Activated T-cell treated with anti-CD3 and anti-CD28 coated beads for 24 hours (primary cell): ENCODE measurements around the gene TMEM131.

Experiments
- DNase-seq: peaks from one replicate; pipeline ENCODE4 v3.0.0-alpha.2; 2020; ENCODE audit warnings: low read depth

TMEM131 gene

DNA sequence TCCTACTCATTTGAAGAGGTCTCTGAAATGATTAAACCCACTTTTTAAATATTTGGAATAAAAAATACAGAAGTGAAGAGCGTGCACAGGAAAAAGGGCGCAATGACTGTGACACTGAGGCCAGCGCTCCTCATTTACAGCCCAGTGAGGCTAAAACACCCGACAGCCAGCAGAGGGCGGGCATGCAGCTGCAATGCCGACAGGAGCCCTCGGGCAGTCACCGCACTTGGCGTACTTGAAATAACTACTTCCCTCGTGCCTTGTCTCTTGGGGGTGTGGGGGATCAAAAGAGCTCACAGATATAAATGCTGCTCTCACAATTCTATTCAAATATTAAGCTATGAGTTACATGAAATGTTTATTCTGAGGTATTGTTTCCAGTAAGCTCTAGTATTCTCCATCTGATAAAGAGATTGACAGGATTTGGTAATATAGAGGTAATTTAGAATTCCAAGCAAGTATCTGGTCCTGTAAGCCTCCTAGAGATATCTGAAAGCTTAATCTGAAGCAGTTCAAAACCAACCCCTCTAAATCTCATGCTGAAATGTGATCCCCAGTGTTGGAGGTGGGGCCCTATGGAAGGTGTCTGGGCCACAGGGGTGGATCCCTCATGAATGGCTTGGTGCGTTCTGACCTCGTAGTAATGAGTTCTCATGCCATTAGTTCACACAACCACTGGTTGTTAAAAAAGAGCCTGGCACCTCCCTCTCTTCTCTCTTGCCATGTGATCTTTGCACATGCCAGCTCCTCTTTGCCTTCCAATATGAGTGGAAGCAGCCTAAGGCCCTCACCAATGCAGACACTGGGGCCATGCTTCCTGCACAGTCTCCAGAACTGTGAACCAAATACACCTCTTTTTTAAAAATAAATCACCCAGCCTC, 188.8 kb downstream of the TMEM131 start:
- peak; percentile 67 for DNase-seq

DNA sequence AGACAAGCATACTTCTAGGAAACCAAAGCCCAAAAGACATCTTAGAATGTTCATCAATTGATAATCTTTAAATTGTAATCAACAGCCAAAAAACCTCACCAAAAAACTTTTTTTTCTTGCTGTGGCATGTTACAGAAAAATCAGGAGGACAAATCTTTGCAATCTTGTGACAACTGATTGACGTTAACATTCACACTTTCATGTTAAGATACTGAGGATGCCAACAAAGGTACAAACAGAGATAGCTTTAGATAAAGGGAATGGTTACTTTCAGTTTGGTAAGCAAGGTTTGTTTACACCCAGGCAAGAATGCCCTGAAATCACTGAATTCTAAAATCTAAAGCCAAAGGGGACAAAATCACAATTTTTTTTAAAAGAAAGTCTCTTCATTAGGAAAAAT, 190.0 kb downstream of the TMEM131 start:
- no peak for DNase-seq

DNA sequence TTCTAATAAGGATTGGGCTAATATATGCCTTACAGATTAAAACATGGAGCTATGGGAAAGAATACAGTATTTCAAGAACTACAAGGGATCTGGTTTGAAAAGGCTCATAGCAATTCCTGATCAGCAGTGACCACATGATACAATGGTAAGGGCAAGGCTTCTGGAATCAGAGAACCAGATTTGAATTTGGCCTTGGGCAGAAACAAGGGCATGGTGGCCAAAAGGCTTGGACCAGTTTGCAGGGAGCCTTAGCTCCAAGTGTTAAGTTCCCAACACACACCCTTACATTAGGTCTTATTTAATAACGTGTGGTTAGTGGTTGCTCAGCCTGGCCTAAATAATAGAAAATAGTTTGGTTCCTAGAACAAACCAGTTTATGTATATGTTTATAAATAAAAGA, 194.7 kb downstream of the TMEM131 start:
- no peak for DNase-seq

DNA sequence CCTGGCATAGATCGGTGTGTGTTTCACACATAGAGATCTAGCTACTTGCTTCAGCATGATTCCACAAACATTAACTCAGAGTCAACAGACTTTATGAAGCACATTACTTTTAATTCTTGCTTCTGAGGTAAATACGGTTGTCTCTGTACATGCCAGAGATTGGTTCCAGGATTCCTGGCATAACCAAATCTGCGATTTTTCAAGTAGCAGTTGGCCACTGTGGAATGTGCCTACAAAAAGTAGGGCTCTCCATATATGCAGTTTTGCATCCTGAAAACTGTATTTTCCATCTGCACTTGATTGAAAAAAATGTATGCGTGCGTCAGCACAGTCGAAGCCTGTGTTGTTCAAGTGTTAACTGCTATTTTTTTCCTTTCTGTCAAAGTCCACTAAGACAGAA, 197.3 kb downstream of the TMEM131 start:
- no peak for DNase-seq

DNA sequence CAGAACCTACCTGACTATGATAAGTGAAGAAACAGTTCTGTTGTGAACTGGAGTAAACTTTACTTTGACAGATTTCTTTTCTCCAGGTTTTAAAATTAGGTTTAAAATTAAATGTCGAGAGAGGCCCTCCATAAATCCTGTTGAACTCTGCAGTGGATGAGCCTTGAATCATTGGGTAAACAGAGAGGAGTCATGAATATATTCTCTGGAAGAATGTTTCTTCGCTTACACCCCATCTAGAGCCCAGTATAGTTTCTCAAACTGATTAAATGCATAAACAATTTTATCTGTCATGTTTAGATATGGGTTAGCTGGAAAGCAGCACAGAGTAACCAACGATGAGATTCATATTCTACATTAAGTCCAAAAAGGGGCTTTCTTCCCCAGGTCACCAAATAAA, 198.4 kb downstream of the TMEM131 start:
- DNase-seq, result no peak

DNA sequence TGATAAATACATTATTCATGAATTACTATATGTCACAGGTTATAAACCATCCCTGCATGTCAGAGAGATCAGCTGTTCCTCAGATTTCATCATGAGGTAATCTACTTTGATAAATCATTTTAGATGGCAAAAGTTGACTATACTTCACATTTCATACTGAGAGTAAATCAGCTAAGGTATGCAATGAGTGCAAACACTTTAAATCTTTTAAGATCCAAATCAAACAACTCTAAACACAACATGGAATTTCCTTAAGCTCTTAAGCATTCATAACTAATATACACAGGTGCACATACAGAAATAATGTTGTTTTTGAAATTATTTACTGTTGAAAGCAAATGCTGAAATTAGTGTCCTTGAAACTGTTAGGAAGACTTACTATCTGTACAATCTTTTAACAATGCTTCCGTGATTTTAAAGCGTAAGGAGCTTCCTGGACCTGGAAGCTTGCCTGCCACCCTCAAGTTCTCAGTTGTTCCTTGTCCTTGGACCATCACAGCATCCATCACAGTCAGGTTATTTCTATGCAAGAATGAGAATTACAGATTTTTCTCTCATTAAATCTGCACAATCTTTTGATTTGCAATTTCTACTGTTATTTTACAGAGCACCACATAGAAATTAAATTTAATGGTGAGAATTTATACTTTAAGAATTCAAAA, 199.2 kb downstream of the TMEM131 start:
- DNase-seq, result no peak

DNA sequence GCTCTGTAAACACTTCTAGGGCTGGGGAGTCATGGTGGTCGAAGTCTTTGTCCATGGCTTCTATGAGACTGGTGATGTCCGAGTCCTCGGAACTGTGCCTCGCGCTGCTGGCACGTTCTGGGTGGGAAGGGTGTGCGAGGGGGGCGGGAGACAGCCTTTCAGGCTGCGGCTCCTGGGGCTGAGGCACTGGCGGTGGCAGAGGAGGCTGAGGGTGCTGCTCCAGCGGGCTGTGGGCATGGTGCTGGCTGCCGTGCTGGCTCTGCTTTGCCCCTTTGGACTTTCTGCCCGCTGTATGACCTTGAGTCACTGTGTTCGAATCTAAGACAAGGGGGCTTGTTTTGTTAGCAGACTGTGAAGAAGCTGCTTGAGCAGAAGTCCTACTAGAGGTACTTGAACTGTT, 203.3 kb downstream of the TMEM131 start:
- DNase-seq, result no peak

DNA sequence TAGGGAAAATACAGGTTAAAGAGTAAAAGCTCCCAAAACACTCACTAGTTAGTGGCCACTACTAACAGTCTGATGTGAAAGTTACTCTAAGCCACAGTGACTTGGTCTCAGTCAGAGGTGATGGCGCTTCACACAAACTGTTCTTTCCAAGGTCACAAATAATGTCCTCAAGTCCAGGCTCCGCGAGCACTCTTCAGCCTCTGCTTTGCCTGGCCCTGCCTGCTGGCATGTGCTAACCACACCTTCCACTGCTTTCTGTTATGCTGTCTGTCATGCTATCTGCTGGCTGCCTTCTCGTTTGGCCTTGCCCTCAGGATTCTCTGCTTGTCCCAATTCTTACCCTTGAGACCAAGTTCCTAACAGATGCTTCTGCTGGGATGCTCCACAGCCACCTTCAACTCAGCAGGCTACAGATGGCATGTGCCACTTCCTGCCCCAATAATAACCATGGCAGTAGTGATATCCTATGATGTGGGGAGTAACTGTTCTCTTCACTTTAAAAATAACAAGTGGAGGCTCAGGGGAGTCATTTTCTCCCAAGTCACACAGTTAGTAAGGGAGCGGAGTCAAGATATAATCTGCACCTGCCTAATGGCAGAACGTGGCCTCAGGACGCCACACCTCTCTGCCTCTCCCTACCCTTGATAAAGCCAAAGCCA, 206.6 kb downstream of the TMEM131 start:
- no peak for DNase-seq

DNA sequence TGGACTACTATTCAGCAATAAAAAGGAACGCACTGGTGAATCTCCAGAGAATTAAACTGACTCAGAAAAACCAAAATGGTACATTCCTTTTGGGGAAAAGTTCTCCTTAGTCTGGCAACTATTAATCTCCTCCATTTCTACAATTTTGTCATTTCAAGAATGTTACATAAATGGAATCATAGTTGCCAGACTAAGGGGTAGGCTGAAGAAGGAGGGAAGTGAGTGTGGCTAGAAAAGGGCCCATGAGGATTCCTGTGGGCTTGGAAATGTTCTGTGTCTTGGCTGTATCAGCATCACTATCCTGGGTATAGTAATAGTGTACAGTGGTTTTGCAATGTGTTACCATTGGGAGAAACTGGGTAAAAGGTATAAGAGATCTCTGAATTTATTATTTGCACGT, 209.9 kb downstream of the TMEM131 start:
- no peak for DNase-seq

DNA sequence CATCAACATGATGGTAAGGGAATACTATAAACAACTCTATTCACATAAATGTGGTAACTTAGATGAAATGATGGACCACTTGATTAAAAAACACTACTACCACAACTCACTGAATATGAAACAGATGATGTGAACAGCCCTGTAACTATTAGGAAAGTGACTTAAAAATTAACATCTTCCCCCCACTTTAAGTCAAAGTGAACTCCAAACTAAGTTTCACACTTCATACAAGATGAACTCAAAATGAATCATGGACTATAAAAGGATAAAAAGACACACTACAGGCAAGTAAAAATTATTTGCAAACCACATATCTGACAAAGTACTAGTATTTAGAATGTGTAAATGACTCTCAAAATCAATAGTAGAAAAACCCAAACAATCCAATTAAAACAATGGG, 210.8 kb downstream of the TMEM131 start:
- DNase-seq, result no peak

DNA sequence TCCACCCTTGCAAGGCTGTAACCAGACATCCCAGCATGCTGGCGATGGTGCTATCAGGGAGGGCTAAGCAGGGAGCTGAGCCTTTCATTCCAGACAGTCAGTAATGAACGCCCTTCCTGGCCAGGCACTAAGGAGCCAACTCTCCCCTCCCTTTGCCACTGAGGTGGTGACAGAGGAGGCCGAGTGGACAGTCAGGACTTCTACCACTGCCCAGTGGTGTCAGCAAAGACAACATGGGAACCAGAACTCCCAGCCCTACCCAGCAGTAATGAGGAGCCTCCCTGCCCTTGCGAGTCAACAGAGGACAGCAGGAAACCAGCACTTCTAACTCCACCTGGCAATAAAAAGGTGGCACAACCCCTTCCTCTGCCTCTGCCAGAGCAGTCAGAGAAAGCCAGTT, 213.8 kb downstream of the TMEM131 start:
- DNase-seq, result no peak

DNA sequence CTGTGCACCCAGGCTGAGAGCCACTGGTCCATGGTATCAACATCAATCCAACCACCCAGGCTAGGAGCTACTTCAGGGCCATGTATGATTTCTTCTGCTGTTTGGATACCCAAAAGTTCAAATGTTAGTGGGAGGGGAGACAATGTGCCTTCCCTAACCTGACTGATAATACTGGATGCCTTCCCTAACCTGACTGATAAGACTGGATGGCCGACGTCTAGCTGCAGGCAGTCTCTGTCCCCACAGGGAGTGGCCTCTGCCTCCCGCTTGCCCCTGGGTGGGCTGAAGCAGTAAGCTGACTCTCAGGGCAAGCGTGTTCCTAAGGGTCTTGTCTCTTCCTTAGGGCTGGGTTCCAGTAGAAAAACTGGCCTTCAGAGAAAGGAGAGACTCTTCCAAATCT, 216.6 kb downstream of the TMEM131 start:
- DNase-seq, result no peak

DNA sequence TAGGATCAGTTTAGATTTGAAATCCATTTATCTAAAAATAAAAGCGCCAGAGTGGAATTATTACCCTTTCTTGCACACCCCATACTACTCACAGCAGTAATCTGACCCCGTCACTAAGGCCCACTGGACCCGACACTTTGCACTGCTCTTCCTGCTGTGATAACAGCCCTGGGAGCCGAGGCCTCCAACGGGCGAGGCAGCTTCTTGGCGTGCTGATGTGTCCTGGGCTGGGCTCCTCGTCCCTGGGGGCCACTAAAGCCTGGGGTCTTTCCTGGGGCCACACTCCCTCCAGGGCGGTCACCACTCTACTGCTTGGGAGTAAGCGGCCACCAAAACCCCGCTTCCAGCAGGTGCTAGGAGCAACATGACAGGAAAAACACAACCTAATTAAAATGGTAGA, 220.7 kb downstream of the TMEM131 start:
- no peak for DNase-seq

DNA sequence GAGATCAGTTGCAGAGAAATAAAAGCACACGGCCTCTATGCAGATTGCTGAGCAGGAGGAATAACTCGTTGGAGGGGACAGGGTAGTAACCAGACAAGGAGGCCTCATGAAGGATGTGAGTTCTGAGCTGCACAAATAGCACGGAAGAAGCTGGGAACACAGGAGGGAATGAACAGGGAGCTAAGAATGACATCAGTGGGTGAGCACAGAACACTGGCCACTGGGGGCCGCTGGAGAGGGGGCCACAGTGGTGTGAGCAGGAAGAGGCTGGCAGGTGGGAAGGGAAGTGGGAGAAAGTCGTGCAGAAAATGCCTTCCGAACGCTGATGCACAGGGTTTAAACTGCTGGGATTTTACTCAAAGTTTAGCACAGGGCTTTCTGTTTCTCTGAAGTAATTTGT, 221.3 kb downstream of the TMEM131 start:
- no peak for DNase-seq

DNA sequence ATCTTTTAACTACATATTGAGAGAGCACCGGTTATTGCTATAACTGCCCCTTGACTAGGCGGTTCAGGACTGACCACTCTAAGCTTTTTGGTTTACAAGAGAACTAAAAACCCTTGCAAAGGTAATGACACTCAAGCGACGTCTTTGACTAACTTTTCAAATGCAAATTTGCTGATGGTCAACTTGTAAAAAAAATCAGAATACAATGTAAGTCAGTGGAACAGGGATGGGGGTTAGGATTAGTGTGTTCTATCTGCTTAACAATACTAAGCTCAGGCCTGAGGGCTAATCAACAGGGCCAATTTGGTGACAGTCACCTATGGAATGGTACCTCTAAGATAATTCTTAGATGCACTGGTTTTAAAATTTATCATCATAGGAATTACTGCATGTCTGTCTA, 225.3 kb downstream of the TMEM131 start:
- no peak for DNase-seq

DNA sequence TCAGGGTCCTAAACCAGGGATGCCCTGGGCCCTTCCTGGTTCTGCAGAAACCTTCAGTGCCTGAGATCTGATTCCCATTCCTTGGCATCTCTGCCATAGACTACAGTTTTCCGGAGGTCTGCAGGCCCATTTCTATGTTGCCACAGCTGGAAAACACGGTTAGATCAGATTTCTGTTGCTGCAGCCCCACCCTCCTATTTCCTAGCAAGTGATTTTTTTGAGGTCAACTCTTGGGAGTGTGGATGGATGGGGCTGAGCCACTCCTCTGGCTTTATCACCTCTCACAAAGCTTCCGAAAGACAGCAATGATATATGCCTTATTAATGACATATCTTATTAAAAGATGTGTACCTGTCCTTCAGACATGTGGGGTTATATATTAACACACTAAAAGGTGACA, 226.0 kb downstream of the TMEM131 start:
- no peak for DNase-seq

DNA sequence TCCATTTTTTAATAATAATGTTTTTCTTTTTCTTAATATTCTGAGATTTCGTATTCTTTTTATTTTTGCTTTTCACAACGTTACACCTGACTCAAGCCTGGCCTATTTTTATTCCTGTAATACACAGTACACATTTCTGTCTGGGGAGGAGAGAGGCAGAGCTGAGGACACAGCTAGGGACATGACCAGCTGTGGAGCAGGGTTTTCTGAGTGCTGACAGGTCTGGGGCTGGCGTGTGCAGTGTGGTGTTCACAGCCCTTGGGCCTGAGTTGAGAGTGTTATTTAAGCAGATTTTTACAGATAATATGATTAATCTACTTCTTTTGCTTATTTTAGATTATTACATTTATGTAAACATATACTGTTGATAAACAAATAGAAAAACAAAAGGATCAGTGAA, 226.4 kb downstream of the TMEM131 start:
- no peak for DNase-seq

DNA sequence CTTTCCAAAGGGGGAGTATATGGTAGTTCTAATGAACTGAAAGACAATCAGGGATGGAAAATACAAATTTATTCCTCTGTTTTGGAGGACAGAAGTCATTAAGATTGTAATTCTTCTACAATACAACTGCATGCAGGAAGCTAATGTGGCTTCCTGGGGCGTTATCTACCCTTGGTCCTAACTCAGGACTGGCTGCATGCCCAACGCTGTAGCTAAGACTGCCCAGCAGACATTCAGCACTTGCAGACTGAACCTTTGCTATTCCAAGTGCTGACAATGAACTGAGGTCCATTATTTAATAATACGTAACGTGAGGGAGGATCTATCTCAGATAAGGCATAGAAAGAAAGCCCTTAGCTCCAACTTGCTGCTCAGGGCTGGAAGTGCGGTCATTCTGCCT, 229.2 kb downstream of the TMEM131 start:
- DNase-seq, result no peak

DNA sequence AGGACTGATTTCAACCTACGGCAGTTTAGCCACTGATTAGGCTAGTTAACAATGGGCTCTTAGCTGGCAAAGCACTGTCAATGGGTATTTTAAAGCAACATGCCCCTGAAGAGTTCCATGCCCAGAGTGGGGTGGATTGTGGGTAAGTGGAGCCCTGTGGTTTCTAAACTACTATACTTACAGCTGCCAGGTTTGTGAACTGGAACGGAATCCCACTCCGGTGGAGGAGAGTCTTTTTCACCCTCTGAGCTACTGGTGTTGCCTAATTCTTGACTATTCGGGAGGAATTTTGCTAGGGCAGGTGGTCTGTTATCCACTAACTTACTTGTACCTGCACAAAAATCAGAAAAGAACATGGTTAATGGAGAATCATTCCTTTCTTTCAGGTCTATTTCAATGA, 229.8 kb downstream of the TMEM131 start:
- no peak for DNase-seq

DNA sequence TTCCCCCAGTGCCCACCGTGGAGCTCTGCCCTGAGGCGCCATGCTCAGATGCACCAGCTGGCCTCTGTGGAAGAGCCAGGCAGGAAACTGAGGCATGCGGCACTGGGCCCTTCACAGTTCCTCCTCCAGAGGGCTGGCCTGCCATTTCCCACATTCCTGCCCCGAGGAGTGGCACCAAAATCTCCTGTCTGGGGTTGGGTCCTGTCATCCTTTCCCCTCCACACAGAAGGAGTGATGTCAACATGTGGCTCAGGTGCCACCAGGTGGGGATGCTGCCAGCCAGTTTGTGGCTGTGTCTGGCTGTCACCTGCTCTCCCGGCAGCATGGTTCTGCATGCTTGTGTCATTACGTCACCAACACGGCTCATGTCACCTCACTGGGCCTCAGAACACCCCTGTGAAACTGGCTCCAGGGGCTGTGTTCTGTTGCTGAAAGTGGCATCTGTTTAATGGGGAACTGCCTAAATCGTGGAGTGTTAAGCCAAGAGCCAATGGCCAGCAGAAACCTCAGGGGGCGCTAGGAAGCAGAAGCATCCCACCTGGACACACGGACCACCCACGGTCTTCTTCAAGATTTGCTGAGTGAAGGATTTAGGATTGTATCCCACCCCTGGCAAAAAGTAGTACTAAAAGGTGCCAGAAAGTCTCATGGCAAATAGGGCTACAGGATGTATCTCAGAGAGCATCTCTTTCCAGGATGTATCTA, 231.0 kb downstream of the TMEM131 start:
- DNase-seq, result no peak

DNA sequence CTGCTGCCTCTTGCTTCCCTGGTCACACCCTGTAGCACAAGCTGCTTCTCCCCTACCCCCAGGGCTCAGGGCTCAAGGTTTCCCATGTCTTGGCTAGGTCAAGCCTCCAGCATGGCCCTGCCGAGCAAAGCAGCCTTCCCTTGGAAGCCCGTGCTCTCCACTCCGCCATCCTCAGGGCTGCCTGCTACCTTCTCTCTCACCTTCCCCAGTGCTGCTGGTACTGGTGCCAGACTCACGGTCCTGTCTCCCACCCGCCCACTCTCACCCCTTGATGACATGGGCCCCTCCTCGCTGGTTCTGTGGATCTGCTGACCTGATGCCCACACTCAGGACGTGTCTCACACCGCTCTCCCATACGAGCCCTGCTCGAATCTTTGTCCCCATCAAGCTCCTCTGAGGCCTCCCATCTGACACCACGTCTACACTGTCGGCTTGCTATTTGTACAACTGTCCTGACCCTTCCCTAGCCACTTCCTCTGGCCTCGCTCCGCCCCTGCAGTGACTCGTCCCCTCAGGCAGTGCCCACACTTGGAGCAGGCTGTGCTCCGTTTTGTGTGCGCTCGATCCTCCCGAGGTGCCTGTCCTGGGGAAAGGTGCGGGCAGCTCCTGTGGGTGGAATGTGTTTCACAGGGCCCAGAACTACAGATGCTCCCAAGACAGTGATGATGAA, 232.4 kb downstream of the TMEM131 start:
- no peak for DNase-seq

DNA sequence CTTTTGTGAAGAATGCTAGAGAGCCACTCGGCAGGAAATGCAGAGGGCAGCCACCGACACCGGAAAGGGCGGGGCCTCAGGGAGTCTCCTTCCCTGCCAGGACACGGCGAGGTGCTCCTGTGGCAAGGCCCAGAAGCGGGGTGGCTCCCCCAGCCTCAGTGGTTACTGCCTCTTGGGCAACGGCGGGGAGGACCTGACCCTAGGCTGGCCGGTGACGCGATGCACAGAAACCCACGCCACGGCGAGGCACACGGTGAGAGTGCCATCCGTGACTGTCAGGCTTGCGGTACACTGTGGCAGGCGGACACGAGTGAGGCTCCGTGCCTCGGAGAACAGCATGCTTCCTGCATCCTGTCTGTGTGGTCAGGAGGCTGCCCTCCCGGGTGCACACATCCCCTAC, 234.6 kb downstream of the TMEM131 start:
- peak; percentile 29 for DNase-seq
